Neural progenitor cell (in vitro differentiated cells): ENCODE data around the gene RAMP3. TPM values are rescaled to one million over a fixed set of nuclear protein-coding genes. Genes with fewer than 3 reads are reported as not detected.

Source experiments
- DNase-seq: peaks from one replicate; pipeline ENCODE4 v3.0.0-alpha.2; 2016; ENCODE audit warnings: low spot score
- H2AFZ ChIP-seq: fragments of 200-600 bp; sonication (generic); replicated peaks from 2 replicates; pipeline ENCODE4 v1.6.1; 2016; ENCODE audit warnings: antibody characterized with exemption
- H3F3A ChIP-seq: fragments of 200-600 bp; sonication (generic); 2 replicates; pipeline ENCODE4 v1.6.1; 2016; ENCODE audit warnings: antibody characterized with exemption, low read depth
- H3K27ac ChIP-seq: fragments of 200-600 bp; sonication (generic); 2 replicates; pipeline ENCODE4 v1.5.1; 2016; ENCODE audit warnings: mild to moderate bottlenecking
- H3K27me3 ChIP-seq: fragments of 200-600 bp; sonication (generic); 2 replicates; pipeline ENCODE4 v1.6.1; 2016; ENCODE audit warnings: mild to moderate bottlenecking, moderate library complexity
- H3K36me3 ChIP-seq: fragments of 200-600 bp; sonication (generic); 2 replicates; pipeline ENCODE4 v1.5.1; 2016
- H3K4me1 ChIP-seq: fragments of 200-600 bp; sonication (generic); 2 replicates; pipeline ENCODE4 v1.6.1; 2016; ENCODE audit warnings: mixed run types
- H3K4me2 ChIP-seq: fragments of 200-600 bp; sonication (generic); 2 replicates; pipeline ENCODE4 v1.6.1; 2016
- H3K4me3 ChIP-seq: fragments of 200-600 bp; sonication (generic); 2 replicates; pipeline ENCODE4 v1.5.1; 2016
- H3K79me2 ChIP-seq: fragments of 200-600 bp; sonication (generic); 2 replicates; pipeline ENCODE4 v1.6.1; 2016; ENCODE audit warnings: low read depth
- H3K9ac ChIP-seq: fragments of 200-600 bp; sonication (generic); 2 replicates; pipeline ENCODE4 v1.6.1; 2016
- H3K9me3 ChIP-seq: fragments of 200-600 bp; sonication (generic); 2 replicates; pipeline ENCODE4 v1.5.1; 2016; ENCODE audit warnings: low read depth
- H4K20me1 ChIP-seq: fragments of 200-600 bp; sonication (generic); 2 replicates; pipeline ENCODE4 v1.6.1; 2016; ENCODE audit warnings: low read depth
- H3K27ac Mint-ChIP-seq: 3 replicates; pipeline ENCODE4 v1.8.0; 2021; ENCODE audit warnings: mixed read lengths
- H3K27me3 Mint-ChIP-seq: 2 replicates; pipeline ENCODE4 v1.8.0; 2022; ENCODE audit warnings: low read depth, mild to moderate bottlenecking, inconsistent platforms, moderate library complexity, mixed read lengths; ENCODE audit not compliant: insufficient read depth
- H3K36me3 Mint-ChIP-seq: 3 replicates; pipeline ENCODE4 v1.8.0; 2021; ENCODE audit warnings: mixed read lengths
- H3K4me1 Mint-ChIP-seq: 3 replicates; pipeline ENCODE4 v1.8.0; 2021; ENCODE audit warnings: mixed read lengths
- H3K4me3 Mint-ChIP-seq: 3 replicates; pipeline ENCODE4 v1.8.0; 2021; ENCODE audit warnings: mild to moderate bottlenecking, moderate library complexity, mixed read lengths
- H3K9me3 Mint-ChIP-seq: 3 replicates; pipeline ENCODE4 v1.8.0; 2020; ENCODE audit warnings: mixed read lengths
- EZH2 ChIP-seq: fragments of 200-600 bp; sonication (generic); IDR thresholded peaks from 2 replicates; pipeline ENCODE4 v1.6.1; 2017; ENCODE audit warnings: antibody characterized with exemption, mild to moderate bottlenecking, moderate library complexity
- EZH2phosphoT487 ChIP-seq: fragments of 200-600 bp; sonication (generic); IDR thresholded peaks from 2 replicates; pipeline ENCODE4 v1.6.1; 2017; ENCODE audit warnings: antibody characterized with exemption
- total RNA-seq: library from RNA; depleted of rRNA; stranded (reverse); fragments of >200 nt; gene quantifications from 2 replicates; pipeline ENCODE4 v1.2.3, GENCODE V29; 2015; ENCODE audit warnings: low replicate concordance
- TF ChIP-seq, protein P1 (sequence below): fragments of 200-600 bp; sonication (generic); IDR thresholded peaks from 2 replicates; pipeline ENCODE4 v1.5.1; 2017; ENCODE audit warnings: antibody characterized with exemption, mild to moderate bottlenecking

Gene RAMP3
- total RNA-seq, 1 donor from 2014 or later = not detected

DNA sequence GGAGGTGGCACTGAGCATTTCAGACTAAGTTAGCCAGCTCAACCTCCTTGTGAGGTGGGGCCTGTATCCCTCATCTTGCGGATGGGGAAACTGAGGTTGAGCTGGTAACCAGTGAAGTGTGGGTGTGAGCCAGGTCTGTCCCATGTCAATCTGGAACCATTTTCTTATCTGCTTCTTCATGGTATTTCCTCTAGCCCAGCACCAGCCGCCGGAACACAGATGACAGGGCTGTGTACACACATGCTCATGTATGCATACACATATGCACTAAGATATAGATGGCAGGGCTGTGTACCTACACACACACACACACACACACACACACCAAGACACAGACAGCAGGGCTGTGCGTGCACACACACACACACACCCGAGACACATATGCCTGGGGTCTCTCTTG is 18.5 kb downstream of the RAMP3 start:
- Histone ChIP-seq H2AFZ (no peak overlapping the region), H3K9me3 (no peaks in the 10 kb centered on the region), H4K20me1 (no peaks in the 10 kb centered on the region), H3K36me3 (no peaks in the 10 kb centered on the region), H3K27me3 (no peaks in the 10 kb centered on the region), H3K4me3 (no peak overlapping the region), H3F3A (no peaks in the 10 kb centered on the region), H3K27ac (no peak overlapping the region), H3K4me1 (no peaks in the 10 kb centered on the region), H3K9ac (no peak overlapping the region), H3K4me2 (no peak overlapping the region), H3K79me2 (no peaks in the 10 kb centered on the region)
- Mint-ChIP-seq H3K27me3 (peaks cover 9% of the 10 kb centered on the region), H3K4me3 (no peak overlapping the region), H3K4me1 (no peaks in the 10 kb centered on the region), H3K36me3 (no peaks in the 10 kb centered on the region), H3K27ac (peak overlapping the region; percentile 18), H3K9me3 (no peaks in the 10 kb centered on the region)
- no peak for DNase-seq
- TF ChIP-seq EZH2 = no peak
- TF ChIP-seq EZH2phosphoT487 = no peak
- TF ChIP-seq, protein P1, sequence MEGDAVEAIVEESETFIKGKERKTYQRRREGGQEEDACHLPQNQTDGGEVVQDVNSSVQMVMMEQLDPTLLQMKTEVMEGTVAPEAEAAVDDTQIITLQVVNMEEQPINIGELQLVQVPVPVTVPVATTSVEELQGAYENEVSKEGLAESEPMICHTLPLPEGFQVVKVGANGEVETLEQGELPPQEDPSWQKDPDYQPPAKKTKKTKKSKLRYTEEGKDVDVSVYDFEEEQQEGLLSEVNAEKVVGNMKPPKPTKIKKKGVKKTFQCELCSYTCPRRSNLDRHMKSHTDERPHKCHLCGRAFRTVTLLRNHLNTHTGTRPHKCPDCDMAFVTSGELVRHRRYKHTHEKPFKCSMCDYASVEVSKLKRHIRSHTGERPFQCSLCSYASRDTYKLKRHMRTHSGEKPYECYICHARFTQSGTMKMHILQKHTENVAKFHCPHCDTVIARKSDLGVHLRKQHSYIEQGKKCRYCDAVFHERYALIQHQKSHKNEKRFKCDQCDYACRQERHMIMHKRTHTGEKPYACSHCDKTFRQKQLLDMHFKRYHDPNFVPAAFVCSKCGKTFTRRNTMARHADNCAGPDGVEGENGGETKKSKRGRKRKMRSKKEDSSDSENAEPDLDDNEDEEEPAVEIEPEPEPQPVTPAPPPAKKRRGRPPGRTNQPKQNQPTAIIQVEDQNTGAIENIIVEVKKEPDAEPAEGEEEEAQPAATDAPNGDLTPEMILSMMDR = no peak

- no peak for DNase-seq
Measured at GRCh38 chr7:45176886-45177731, 19.5 kb downstream of the RAMP3 start.

GRCh38 chr7:45177801-45178200 is 20.2 kb downstream of the RAMP3 start:
- H3K79me2 ChIP-seq = no peaks in the 10 kb centered on the region
- H3K36me3 ChIP-seq = no peaks in the 10 kb centered on the region
- Mint-ChIP-seq H3K27me3 (peaks cover 17% of the 10 kb centered on the region), H3K27ac (no peak overlapping the region), H3K4me3 (no peak overlapping the region), H3K9me3 (no peaks in the 10 kb centered on the region), H3K4me1 (peaks cover 2% of the 10 kb centered on the region), H3K36me3 (no peaks in the 10 kb centered on the region)
- H3K27ac ChIP-seq = no peak overlapping the region
- DNase-seq = no peak
- H2AFZ ChIP-seq = no peak overlapping the region
- no peaks in the 10 kb centered on the region for H4K20me1 ChIP-seq
- no peaks in the 10 kb centered on the region for H3F3A ChIP-seq
- no peaks in the 10 kb centered on the region for H3K9me3 ChIP-seq
- no peak overlapping the region for H3K4me2 ChIP-seq
- no peak overlapping the region for H3K4me3 ChIP-seq
- TF ChIP-seq EZH2phosphoT487 (no peak), EZH2 (no peak)
- TF ChIP-seq, protein P1 = no peak
- H3K27me3 ChIP-seq = no peaks in the 10 kb centered on the region
- H3K4me1 ChIP-seq = no peaks in the 10 kb centered on the region
- no peak overlapping the region for H3K9ac ChIP-seq

More at GRCh38 chr7:45176886-45177731, 19.5 kb downstream of the RAMP3 start:
- Histone ChIP-seq H3K27ac (no peak overlapping the region), H3K9ac (no peak overlapping the region), H4K20me1 (no peaks in the 10 kb centered on the region), H3K4me1 (no peaks in the 10 kb centered on the region), H3K9me3 (no peaks in the 10 kb centered on the region), H3K27me3 (no peaks in the 10 kb centered on the region), H3K4me2 (no peak overlapping the region), H3F3A (no peaks in the 10 kb centered on the region), H2AFZ (no peak overlapping the region), H3K4me3 (no peak overlapping the region), H3K36me3 (no peaks in the 10 kb centered on the region), H3K79me2 (no peaks in the 10 kb centered on the region)
- TF ChIP-seq EZH2phosphoT487 (no peak), EZH2 (no peak)
- TF ChIP-seq, protein P1 = no peak
- Mint-ChIP-seq H3K27ac (no peak overlapping the region), H3K9me3 (no peaks in the 10 kb centered on the region), H3K4me1 (no peaks in the 10 kb centered on the region), H3K27me3 (peaks cover 17% of the 10 kb centered on the region), H3K36me3 (no peaks in the 10 kb centered on the region), H3K4me3 (no peak overlapping the region)
